ENCODE data around the gene PITPNB.

PITPNB gene

GRCh38 chr22:27919222-27919941 lies at the start of gene PITPNB:
PITPNB (minus strand) TSS chr22:27919256; CDS start chr22:27919191, 65 bp downstream.
- DNase-seq = peak; percentile 88 to 96

- DNase-seq = no peak
Measured at GRCh38 chr22:27966168-27967064, 47.4 kb upstream of the PITPNB start.

- no peak for DNase-seq
Measured at GRCh38 chr22:27962268-27963044, 43.4 kb upstream of the PITPNB start.

GRCh38 chr22:27961680-27962079 lies 42.6 kb upstream of the PITPNB start:
- DNase-seq = no peak

GRCh38 chr22:27961182-27961581 lies 42.1 kb upstream of the PITPNB start:
- DNase-seq = no peak

- DNase-seq = no peak
Measured at GRCh38 chr22:27959335-27960090, 40.5 kb upstream of the PITPNB start.

- DNase-seq = no peak
Measured at GRCh38 chr22:27952779-27953178, 33.7 kb upstream of the PITPNB start.

GRCh38 chr22:27952091-27952490 lies 33.0 kb upstream of the PITPNB start:
- no peak for DNase-seq

GRCh38 chr22:27949421-27949820 lies 30.4 kb upstream of the PITPNB start:
- DNase-seq = no peak

GRCh38 chr22:27948569-27948968 lies 29.5 kb upstream of the PITPNB start:
- no peak for DNase-seq

- no peak for DNase-seq
Measured at GRCh38 chr22:27947448-27947847, 28.4 kb upstream of the PITPNB start.

GRCh38 chr22:27941143-27941542 lies 22.1 kb upstream of the PITPNB start:
- DNase-seq = no peak

- no peak for DNase-seq
Measured at GRCh38 chr22:27937453-27937852, 18.4 kb upstream of the PITPNB start.

GRCh38 chr22:27935897-27936296 lies 16.8 kb upstream of the PITPNB start:
- no peak for DNase-seq

- no peak for DNase-seq
Measured at GRCh38 chr22:27934069-27934468, 15.0 kb upstream of the PITPNB start.

- no peak for DNase-seq
Measured at GRCh38 chr22:27933186-27933983, 14.3 kb upstream of the PITPNB start.

GRCh38 chr22:27930331-27931060 lies 11.4 kb upstream of the PITPNB start:
- peak in 1 of 2 experiments; percentile 3 for DNase-seq

- DNase-seq = no peak
Measured at GRCh38 chr22:27927608-27928007, 8.6 kb upstream of the PITPNB start.

- DNase-seq = no peak
Measured at GRCh38 chr22:27925331-27925730, 6.3 kb upstream of the PITPNB start.

GRCh38 chr22:27919942-27920755 lies 1.1 kb upstream of the PITPNB start:
- peak; percentile 40 to 41 for DNase-seq

Data from NCI-H526 (cell line).